AG10803 (cell line): ENCODE measurements around the gene RANBP3.
A peak's percentile ranks its signal among the peaks of the same experiment; 100 is the strongest.
"Not testable (repeated sequence)": the region's sequence is repeated elsewhere in the genome, so short reads cannot be mapped to it uniquely, and the experiment has no call there.

Source experiments
- DNase-seq: peaks from one replicate; pipeline ENCODE4 v3.0.0; 2010; ENCODE audit warnings: low read depth
- H3K4me3 ChIP-seq: 2 replicates; pipeline ENCODE4 v1.5.1; 2011; ENCODE audit warnings: mild to moderate bottlenecking, low read length, control low read depth
- CTCF ChIP-seq: conservative IDR thresholded peaks from 2 replicates; pipeline ENCODE4 v1.5.1; 2011; ENCODE audit warnings: mild to moderate bottlenecking, low read length, control low read depth, inconsistent platforms

Gene RANBP3

GRCh38 chr19:5990289-5990797 lies 12.4 kb upstream of the RANBP3 start:
- TF ChIP-seq CTCF = no peak
- no peak for DNase-seq
- no peak overlapping the region for H3K4me3 ChIP-seq

GRCh38 chr19:5989388-5990074 lies 11.6 kb upstream of the RANBP3 start:
- DNase-seq = no peak
- H3K4me3 ChIP-seq = no peak overlapping the region
- no peak for TF ChIP-seq CTCF

- H3K4me3 ChIP-seq = no peak overlapping the region
- no peak for TF ChIP-seq CTCF
- DNase-seq = no peak
Measured at GRCh38 chr19:5988517-5989387, 10.8 kb upstream of the RANBP3 start.

GRCh38 chr19:5987077-5987818 lies 9.3 kb upstream of the RANBP3 start:
- peak overlapping the region; percentile 55 for H3K4me3 ChIP-seq
- DNase-seq = peak; percentile 78
- TF ChIP-seq CTCF = peak; percentile 97

GRCh38 chr19:5985837-5986236 lies 7.9 kb upstream of the RANBP3 start:
- not testable (repeated sequence) for H3K4me3 ChIP-seq, DNase-seq

- TF ChIP-seq CTCF = no peak
- no peak overlapping the region for H3K4me3 ChIP-seq
- DNase-seq = peak; percentile 37
Measured at GRCh38 chr19:5985098-5985783, 7.3 kb upstream of the RANBP3 start.

GRCh38 chr19:5984600-5984999 lies 6.7 kb upstream of the RANBP3 start:
- no peak for TF ChIP-seq CTCF

More at GRCh38 chr19:5984600-5984999, 6.7 kb upstream of the RANBP3 start:
- no peak for DNase-seq
- H3K4me3 ChIP-seq = no peak overlapping the region
